ENCODE results near the gene PMM2.
"Not testable (repeated sequence)": the region's sequence is repeated elsewhere in the genome, so short reads cannot be mapped to it uniquely, and the experiment has no call there.

PMM2 gene

DNA sequence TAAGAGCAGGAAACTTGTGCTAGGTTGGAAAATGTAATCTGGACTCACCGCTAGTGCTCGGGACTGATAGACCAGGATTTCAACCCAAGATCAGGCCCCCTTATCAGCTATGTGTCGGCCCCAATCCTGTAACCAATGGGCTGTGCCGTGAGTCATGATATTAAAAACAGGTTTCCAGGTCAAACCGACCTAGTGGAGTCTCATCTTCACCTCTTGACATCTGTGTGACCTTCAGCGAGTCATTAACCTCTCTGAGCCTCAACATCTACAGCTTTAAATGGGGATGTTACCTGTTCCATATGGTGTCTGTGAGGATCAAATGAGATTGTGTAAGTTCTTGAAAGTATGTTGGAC is 512 bp downstream of the PMM2 start:
- peak overlapping the region; percentile 82 for H3K4me3 ChIP-seq (ENCODE audit: low read depth, low read length)
- no peak for DNase-seq (ENCODE audit: low read depth)
- no peak for TF ChIP-seq POLR2A (IDR thresholded peaks at IDR 0.05; ENCODE audit: extremely low read depth, insufficient read length)

DNA sequence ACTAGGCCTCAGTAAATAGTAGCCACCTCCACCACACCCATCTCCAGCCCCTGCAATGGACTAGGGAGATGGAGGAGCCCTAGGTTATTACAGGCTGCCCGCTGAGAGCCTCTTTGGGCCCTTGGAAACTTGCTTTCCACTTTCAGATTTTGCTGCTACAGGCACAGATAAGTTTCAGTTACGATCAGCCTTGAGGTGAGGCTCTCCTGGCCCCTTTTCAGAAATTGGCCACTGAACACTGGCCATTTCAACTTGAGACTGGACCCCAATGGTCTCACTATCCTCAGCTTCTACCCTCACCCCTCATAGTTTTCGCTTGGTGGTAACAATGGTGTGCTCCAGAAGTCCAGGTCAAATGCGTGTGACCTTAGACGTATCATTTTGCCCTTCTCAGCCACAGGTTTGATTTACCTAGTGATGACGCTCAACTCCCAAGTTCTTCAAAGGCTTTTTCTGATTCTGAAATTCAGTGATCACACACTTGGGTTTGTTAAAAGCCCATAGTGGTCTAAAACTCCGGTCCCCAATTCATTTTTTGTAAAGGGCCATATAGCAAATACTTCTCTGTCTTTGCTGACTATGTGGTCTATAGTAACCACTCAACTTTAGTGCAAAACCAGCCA is 1.0 kb downstream of the PMM2 start:
- no peak for TF ChIP-seq MYC (IDR thresholded peaks at IDR 0.05; ENCODE audit: low read depth, low read length)
- TF ChIP-seq, protein P1, sequence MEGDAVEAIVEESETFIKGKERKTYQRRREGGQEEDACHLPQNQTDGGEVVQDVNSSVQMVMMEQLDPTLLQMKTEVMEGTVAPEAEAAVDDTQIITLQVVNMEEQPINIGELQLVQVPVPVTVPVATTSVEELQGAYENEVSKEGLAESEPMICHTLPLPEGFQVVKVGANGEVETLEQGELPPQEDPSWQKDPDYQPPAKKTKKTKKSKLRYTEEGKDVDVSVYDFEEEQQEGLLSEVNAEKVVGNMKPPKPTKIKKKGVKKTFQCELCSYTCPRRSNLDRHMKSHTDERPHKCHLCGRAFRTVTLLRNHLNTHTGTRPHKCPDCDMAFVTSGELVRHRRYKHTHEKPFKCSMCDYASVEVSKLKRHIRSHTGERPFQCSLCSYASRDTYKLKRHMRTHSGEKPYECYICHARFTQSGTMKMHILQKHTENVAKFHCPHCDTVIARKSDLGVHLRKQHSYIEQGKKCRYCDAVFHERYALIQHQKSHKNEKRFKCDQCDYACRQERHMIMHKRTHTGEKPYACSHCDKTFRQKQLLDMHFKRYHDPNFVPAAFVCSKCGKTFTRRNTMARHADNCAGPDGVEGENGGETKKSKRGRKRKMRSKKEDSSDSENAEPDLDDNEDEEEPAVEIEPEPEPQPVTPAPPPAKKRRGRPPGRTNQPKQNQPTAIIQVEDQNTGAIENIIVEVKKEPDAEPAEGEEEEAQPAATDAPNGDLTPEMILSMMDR (IDR thresholded peaks at IDR 0.05; ENCODE audit: low read depth, low read length) = no peak
- TF ChIP-seq, protein P2, sequence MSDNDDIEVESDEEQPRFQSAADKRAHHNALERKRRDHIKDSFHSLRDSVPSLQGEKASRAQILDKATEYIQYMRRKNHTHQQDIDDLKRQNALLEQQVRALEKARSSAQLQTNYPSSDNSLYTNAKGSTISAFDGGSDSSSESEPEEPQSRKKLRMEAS (IDR thresholded peaks at IDR 0.05; ENCODE audit: low read depth, low read length) = no peak
- TF ChIP-seq POLR2A (IDR thresholded peaks at IDR 0.05; ENCODE audit: extremely low read depth, insufficient read length) = no peak
- H3K4me3 ChIP-seq (ENCODE audit: low read depth, low read length) = peak overlapping the region; percentile 82
- DNase-seq (ENCODE audit: low read depth) = no peak

DNA sequence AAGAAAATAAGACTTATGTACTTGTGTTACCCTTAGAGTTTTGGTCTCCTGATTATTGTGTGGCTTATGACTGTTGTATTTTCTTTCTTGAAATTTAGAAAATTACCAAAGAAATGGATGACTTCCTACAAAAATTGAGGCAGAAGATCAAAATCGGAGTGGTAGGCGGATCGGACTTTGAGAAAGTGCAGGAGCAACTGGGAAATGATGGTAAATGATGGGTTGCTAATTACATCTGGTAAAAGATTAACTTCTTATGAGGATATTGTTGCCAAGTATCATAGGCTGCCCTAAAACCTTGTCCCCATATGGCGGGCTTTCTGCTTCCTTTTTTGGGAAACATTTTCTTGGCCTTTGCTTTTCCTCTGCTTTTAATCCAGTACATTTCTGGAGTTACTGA is 4.1 kb downstream of the PMM2 start:
- no peak for DNase-seq (ENCODE audit: low read depth)
- TF ChIP-seq, protein P1 (IDR thresholded peaks at IDR 0.05; ENCODE audit: low read depth, low read length) = no peak
- TF ChIP-seq, protein P2 (IDR thresholded peaks at IDR 0.05; ENCODE audit: low read depth, low read length) = no peak
- TF ChIP-seq POLR2A (IDR thresholded peaks at IDR 0.05; ENCODE audit: extremely low read depth, insufficient read length) = no peak
- TF ChIP-seq MYC (IDR thresholded peaks at IDR 0.05; ENCODE audit: low read depth, low read length) = no peak
- no peak overlapping the region for H3K4me3 ChIP-seq (ENCODE audit: low read depth, low read length)

DNA sequence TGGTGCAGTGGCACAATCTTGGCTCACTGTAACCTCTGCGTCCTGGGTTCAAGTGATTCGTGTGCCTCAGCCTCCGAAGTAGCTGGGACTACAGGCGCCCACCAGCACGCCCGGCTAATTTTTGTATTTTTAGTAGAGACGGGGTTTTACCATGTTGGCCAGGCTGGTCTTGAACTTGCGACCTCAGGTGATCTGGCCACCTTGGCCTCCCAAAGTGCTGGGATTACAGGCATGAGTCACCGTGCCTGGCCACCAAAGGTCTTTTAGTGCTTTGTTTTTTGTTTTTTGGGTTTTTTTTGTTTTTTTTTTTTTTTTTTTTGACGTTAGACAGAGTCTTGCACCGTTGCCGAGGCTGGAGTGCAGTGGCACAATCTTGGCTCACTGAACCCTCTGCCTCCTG is 6.1 kb downstream of the PMM2 start:
- not testable (repeated sequence) for H3K4me3 ChIP-seq (ENCODE audit: low read depth, low read length); DNase-seq (ENCODE audit: low read depth)

DNA sequence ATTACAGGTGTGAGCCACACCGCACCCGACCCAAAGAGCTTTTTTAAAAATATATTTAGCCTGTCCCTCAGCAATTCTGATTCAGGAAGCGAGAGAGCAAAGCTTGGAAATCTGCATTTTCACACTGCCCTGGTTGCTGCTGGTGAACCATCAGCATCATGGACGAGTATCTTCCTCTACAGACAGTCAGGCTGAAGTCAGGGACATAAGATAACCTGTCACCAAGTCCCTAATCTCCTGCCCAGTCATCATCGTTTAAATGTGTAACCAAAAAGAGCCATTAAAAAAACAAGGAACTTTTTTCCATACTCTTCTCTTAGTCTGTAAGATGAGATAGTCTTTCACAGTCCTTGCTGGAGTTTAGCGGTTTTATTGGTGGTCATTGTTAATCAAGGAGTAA is 6.7 kb downstream of the PMM2 start:
- DNase-seq (ENCODE audit: low read depth) = no peak
- H3K4me3 ChIP-seq (ENCODE audit: low read depth, low read length) = no peak overlapping the region
- TF ChIP-seq POLR2A (IDR thresholded peaks at IDR 0.05; ENCODE audit: extremely low read depth, insufficient read length) (no peak), MYC (IDR thresholded peaks at IDR 0.05; ENCODE audit: low read depth, low read length) (no peak)
- TF ChIP-seq, protein P2 (IDR thresholded peaks at IDR 0.05; ENCODE audit: low read depth, low read length) = no peak
- TF ChIP-seq, protein P1 (IDR thresholded peaks at IDR 0.05; ENCODE audit: low read depth, low read length) = no peak

DNA sequence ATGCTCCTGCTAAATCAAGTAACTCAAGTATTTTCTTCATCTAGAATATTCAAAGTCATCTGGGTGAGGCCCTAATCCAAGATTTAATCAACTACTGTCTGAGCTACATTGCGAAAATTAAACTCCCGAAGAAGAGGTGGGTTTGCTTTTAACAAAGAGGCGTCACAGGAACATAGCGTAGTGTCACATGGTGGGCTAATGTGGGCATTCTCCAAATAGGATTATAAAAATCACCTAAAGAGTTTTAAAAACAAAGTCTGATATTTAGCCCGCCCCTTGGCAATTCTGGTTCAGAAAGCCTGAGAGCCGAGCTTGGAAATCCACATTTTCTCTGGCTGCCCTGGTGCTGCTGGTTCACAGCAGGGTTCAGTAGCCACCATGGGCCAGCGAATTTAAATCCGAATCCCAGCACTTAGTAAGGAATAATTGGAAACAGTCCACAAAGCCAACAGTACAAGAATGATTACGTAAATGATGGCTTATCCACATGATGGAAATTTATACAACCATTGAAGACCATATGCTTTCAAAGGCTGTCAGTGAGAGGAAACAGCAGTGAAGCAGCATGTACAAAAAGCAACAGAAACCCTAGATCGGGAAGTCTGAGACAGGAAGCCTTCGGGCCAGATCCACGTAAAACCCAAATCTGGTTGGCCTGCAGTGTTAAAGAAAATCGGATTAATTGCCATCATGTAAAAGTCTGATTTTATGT is 8.8 kb downstream of the PMM2 start:
- TF ChIP-seq POLR2A (IDR thresholded peaks at IDR 0.05; ENCODE audit: extremely low read depth, insufficient read length) (no peak), MYC (IDR thresholded peaks at IDR 0.05; ENCODE audit: low read depth, low read length) (no peak)
- TF ChIP-seq, protein P2 (IDR thresholded peaks at IDR 0.05; ENCODE audit: low read depth, low read length) = no peak
- TF ChIP-seq, protein P1 (IDR thresholded peaks at IDR 0.05; ENCODE audit: low read depth, low read length) = no peak
- H3K4me3 ChIP-seq (ENCODE audit: low read depth, low read length) = no peak overlapping the region
- DNase-seq (ENCODE audit: low read depth) = no peak

DNA sequence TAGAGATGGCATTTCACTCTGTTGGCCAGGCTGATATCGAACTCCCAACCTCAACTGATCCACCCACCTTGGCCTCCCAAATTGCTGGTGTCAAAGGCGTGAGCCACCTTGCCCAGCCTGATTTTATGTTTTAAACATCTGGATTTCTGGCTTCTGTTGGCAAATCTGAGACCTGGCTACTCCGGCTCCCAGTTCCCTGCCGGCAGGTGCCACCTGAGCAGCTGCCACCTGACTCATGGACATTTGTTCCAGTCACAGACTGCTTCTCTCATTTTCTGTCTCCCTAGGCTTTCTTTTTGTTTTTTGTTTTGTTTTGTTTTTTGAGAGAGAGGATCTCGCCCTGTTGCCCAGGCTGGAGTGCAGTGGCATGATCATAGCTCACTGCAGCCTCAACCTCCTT is 9.6 kb downstream of the PMM2 start:
- no peak for DNase-seq (ENCODE audit: low read depth)
- H3K4me3 ChIP-seq (ENCODE audit: low read depth, low read length) = no peak overlapping the region
- no peak for TF ChIP-seq POLR2A (IDR thresholded peaks at IDR 0.05; ENCODE audit: extremely low read depth, insufficient read length)
- TF ChIP-seq, protein P1 (IDR thresholded peaks at IDR 0.05; ENCODE audit: low read depth, low read length) = no peak
- TF ChIP-seq, protein P2 (IDR thresholded peaks at IDR 0.05; ENCODE audit: low read depth, low read length) = no peak
- no peak for TF ChIP-seq MYC (IDR thresholded peaks at IDR 0.05; ENCODE audit: low read depth, low read length)

All from NB4 (cell line).